SH-SY5Y (cell line): Measurements from ENCODE around the gene ZNF638.

Experiments used
- GATA2 ChIP-seq: IDR thresholded peaks from 2 replicates; pipeline ENCODE4 v1.6.1; 2011; ENCODE audit warnings: mild to moderate bottlenecking, low read depth, low read length
- GATA3 ChIP-seq: IDR thresholded peaks from 2 replicates; pipeline ENCODE4 v1.6.1; 2011; ENCODE audit warnings: low read depth, mild to moderate bottlenecking, low read length, moderate library complexity

DNA sequence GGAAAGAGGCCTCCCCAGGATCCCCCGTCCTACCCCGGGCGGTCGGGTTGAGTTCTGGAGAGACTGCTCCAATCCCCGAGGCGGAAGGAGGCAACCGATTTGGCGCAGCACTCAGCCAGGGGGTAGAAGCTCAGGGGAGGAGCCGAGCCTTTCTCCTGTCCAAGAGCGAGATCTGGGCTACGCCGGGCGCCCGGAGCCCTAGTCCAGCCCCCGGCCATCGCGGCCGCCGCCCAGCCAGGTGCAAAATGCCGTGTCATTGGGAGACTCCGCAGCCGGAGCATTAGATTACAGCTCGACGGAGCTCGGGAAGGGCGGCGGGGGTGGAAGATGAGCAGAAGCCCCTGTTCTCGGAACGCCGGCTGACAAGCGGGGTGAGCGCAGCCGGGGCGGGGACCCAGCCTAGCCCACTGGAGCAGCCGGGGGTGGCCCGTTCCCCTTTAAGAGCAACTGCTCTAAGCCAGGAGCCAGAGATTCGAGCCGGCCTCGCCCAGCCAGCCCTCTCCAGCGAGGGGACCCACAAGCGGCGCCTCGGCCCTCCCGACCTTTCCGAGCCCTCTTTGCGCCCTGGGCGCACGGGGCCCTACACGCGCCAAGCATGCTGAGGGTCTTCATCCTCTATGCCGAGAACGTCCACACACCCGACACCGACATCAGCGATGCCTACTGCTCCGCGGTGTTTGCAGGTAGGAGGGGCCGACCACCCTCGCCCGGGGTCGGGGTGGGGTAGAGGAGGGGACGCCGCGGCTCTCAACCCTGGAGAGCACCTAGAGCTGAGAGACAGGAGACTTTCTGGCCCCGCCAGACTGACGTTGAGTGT is 122.0 kb downstream of the ZNF638 start, which contains the start of gene DYSF:
- TF ChIP-seq GATA3 = no peak
- TF ChIP-seq GATA2 = no peak
